Measurements from ENCODE around the gene SMYD3.

Gene SMYD3

GRCh38 chr1:245797592-245798348 is 709.3 kb downstream of the SMYD3 start:
- DNase-seq (ENCODE audit: low read depth in 1 of 2, low spot score in 1 of 2), result peak in 1 of 2 experiments; percentile 44
- no peaks in the 10 kb centered on the region for H3K27me3 ChIP-seq (ENCODE audit: insufficient read depth, poor library complexity, severe bottlenecking)
- H3K4me3 ChIP-seq (replicated peaks; ENCODE audit: insufficient read depth, low read length), result no peak overlapping the region
- no peak overlapping the region for H3K27ac ChIP-seq (replicated peaks)
- TF ChIP-seq POLR2AphosphoS5 (IDR thresholded peaks at IDR 0.05; ENCODE audit: low read depth) (no peak), REST (IDR thresholded peaks at IDR 0.05; ENCODE audit: insufficient replicate concordance, low read depth) (no peak), SPI1 (IDR thresholded peaks at IDR 0.05; ENCODE audit: borderline replicate concordance, low read depth) (no peak), CTCF (IDR thresholded peaks at IDR 0.05; ENCODE audit: insufficient read depth, low read length) (peak; percentile 3), GABPA (IDR thresholded peaks at IDR 0.05; ENCODE audit: low read depth) (no peak)

- Histone ChIP-seq H3K27me3 (ENCODE audit: insufficient read depth, poor library complexity, severe bottlenecking) (no peaks in the 10 kb centered on the region), H3K27ac (replicated peaks) (no peak overlapping the region), H3K4me3 (replicated peaks; ENCODE audit: insufficient read depth, low read length) (no peak overlapping the region)
- DNase-seq (ENCODE audit: low read depth in 1 of 2, low spot score in 1 of 2), result no peak
- no peak for TF ChIP-seq SPI1 (IDR thresholded peaks at IDR 0.05; ENCODE audit: borderline replicate concordance, low read depth)
- TF ChIP-seq CTCF (IDR thresholded peaks at IDR 0.05; ENCODE audit: insufficient read depth, low read length), result no peak
- no peak for TF ChIP-seq REST (IDR thresholded peaks at IDR 0.05; ENCODE audit: insufficient replicate concordance, low read depth)
- TF ChIP-seq GABPA (IDR thresholded peaks at IDR 0.05; ENCODE audit: low read depth), result no peak
- no peak for TF ChIP-seq POLR2AphosphoS5 (IDR thresholded peaks at IDR 0.05; ENCODE audit: low read depth)
Measured at GRCh38 chr1:245791410-245792312, 715.4 kb downstream of the SMYD3 start.

GRCh38 chr1:245790441-245790840 is 716.6 kb downstream of the SMYD3 start:
- no peak overlapping the region for H3K4me3 ChIP-seq (replicated peaks; ENCODE audit: insufficient read depth, low read length)
- no peak for TF ChIP-seq POLR2AphosphoS5 (IDR thresholded peaks at IDR 0.05; ENCODE audit: low read depth)
- no peak for TF ChIP-seq GABPA (IDR thresholded peaks at IDR 0.05; ENCODE audit: low read depth)
- H3K27me3 ChIP-seq (ENCODE audit: insufficient read depth, poor library complexity, severe bottlenecking), result no peaks in the 10 kb centered on the region
- no peak overlapping the region for H3K27ac ChIP-seq (replicated peaks)
- no peak for DNase-seq (ENCODE audit: low read depth in 1 of 2, low spot score in 1 of 2)

- no peak for DNase-seq (ENCODE audit: low read depth in 1 of 2, low spot score in 1 of 2)
- no peak for TF ChIP-seq REST (IDR thresholded peaks at IDR 0.05; ENCODE audit: insufficient replicate concordance, low read depth)
- no peak overlapping the region for H3K4me3 ChIP-seq (replicated peaks; ENCODE audit: insufficient read depth, low read length)
- H3K27me3 ChIP-seq (ENCODE audit: insufficient read depth, poor library complexity, severe bottlenecking), result no peaks in the 10 kb centered on the region
- no peak overlapping the region for H3K27ac ChIP-seq (replicated peaks)
Measured at GRCh38 chr1:245788886-245789285, 718.2 kb downstream of the SMYD3 start.
